ENCODE data around the gene KANSL1L.

GRCh38 chr2:210086292-210086691 is 84.9 kb downstream of the KANSL1L start:
- no peak for TF ChIP-seq USF2 (IDR thresholded peaks at IDR 0.05; ENCODE audit: borderline replicate concordance, low read depth, low read length)
- no peak for TF ChIP-seq RAD21 (IDR thresholded peaks at IDR 0.05; ENCODE audit: low read length)
- no peak for TF ChIP-seq TCF12 (IDR thresholded peaks at IDR 0.05)
- no peak for TF ChIP-seq CTCF (IDR thresholded peaks at IDR 0.05)
- no peak for TF ChIP-seq MAX (IDR thresholded peaks at IDR 0.05; ENCODE audit: low read depth)
- no peak for TF ChIP-seq SIN3A (IDR thresholded peaks at IDR 0.05; ENCODE audit: borderline replicate concordance, low read depth, low read length)
- TF ChIP-seq POLR2AphosphoS5 (IDR thresholded peaks at IDR 0.05; ENCODE audit: low read depth, low read length): no peak
- TF ChIP-seq EP300 (IDR thresholded peaks at IDR 0.05; ENCODE audit: borderline replicate concordance in 1 of 2, low read depth in 1 of 2, low read length in 1 of 2): no peak
- TF ChIP-seq EZH2phosphoT487 (IDR thresholded peaks at IDR 0.05; ENCODE audit: borderline replicate concordance, low read depth): no peak
- TF ChIP-seq MXI1 (IDR thresholded peaks at IDR 0.05; ENCODE audit: low read depth, low read length): no peak
- TF ChIP-seq GABPA (IDR thresholded peaks at IDR 0.05; ENCODE audit: low read depth): no peak
